HL-60 (cell line): Measurements from ENCODE around the gene NELFE.
"Not testable (repeated sequence)": the region's sequence is repeated elsewhere in the genome, so short reads cannot be mapped to it uniquely, and the experiment has no call there.

Experiments used
- DNase-seq, 2 experiments: peaks; one replicate each; pipeline ENCODE4 v3.0.0-alpha.2; 2010 to 2020; ENCODE audit warnings: low read depth in 1 of 2, low spot score in 1 of 2
- H3K27ac ChIP-seq: fragments of 250-450 bp; sonication (Bioruptor Pico); replicated peaks from 2 replicates; pipeline ENCODE4 v1.5.1; 2020; ENCODE audit warnings: mild to moderate bottlenecking, moderate library complexity
- H3K27me3 ChIP-seq: fragments of 250-450 bp; sonication (Bioruptor Pico); 2 replicates; pipeline ENCODE4 v1.5.1; 2021; ENCODE audit warnings: mild to moderate bottlenecking, moderate library complexity; ENCODE audit not compliant: insufficient read depth, poor library complexity, severe bottlenecking
- H3K4me3 ChIP-seq: replicated peaks from 2 replicates; pipeline ENCODE4 v1.5.1; 2011; ENCODE audit warnings: mild to moderate bottlenecking, control low read depth, low read length; ENCODE audit not compliant: insufficient read depth
- CTCF ChIP-seq: IDR thresholded peaks from one replicate; pipeline ENCODE4 v1.5.1; 2011; ENCODE audit warnings: low read length, control low read depth, inconsistent platforms; ENCODE audit not compliant: insufficient read depth
- GABPA ChIP-seq: IDR thresholded peaks from 2 replicates; pipeline ENCODE4 v1.6.1; 2012; ENCODE audit warnings: low read depth
- POLR2AphosphoS5 ChIP-seq: IDR thresholded peaks from 2 replicates; pipeline ENCODE4 v1.6.1; 2012; ENCODE audit warnings: low read depth
- SPI1 ChIP-seq: IDR thresholded peaks from 2 replicates; pipeline ENCODE4 v1.6.1; 2012; ENCODE audit warnings: low read depth, mild to moderate bottlenecking, borderline replicate concordance
- TF ChIP-seq, protein P1 (sequence below): IDR thresholded peaks from 2 replicates; pipeline ENCODE4 v1.6.1; 2012; ENCODE audit warnings: low read depth; ENCODE audit not compliant: insufficient replicate concordance

NELFE gene

DNA sequence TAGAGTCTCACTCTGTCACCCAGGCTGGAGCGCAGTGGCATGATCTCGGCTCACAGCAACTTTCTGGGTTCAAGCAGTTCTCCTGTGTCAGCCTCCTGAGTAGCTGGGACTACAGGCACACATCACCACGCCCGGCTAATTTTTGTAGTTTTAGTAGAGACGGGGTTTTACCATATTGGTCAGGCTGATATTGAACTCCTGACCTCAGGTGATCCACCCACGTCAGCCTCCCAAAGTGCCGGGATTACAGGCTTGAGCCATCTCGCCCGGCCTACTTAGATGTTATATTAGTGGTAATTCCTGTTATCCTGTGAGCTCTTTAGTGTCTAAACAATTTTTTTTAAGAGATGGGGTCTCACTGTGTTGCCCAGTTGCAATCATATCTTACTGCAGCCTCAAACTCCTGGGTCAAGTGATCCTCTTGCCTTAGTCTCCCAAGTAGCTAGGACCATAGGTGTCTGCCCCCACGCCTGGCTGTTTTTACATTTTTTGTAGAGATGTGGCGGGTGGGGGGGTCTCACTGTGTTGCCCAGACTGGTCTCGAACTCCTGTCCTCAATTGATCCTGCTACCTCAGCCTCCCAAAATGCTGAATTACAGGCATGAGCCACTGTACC, 19.2 kb upstream of the NELFE start:
- TF ChIP-seq GABPA, result no peak
- no peak for TF ChIP-seq SPI1
- no peaks in the 10 kb centered on the region for H3K27me3 ChIP-seq
- no peak overlapping the region for H3K27ac ChIP-seq
- DNase-seq, result no peak
- H3K4me3 ChIP-seq, result no peak overlapping the region

- H3K27ac ChIP-seq, H3K4me3 ChIP-seq, DNase-seq: not testable (repeated sequence)
Observed at GRCh38 chr6:31976065-31976464, 17.3 kb upstream of the NELFE start.

DNA sequence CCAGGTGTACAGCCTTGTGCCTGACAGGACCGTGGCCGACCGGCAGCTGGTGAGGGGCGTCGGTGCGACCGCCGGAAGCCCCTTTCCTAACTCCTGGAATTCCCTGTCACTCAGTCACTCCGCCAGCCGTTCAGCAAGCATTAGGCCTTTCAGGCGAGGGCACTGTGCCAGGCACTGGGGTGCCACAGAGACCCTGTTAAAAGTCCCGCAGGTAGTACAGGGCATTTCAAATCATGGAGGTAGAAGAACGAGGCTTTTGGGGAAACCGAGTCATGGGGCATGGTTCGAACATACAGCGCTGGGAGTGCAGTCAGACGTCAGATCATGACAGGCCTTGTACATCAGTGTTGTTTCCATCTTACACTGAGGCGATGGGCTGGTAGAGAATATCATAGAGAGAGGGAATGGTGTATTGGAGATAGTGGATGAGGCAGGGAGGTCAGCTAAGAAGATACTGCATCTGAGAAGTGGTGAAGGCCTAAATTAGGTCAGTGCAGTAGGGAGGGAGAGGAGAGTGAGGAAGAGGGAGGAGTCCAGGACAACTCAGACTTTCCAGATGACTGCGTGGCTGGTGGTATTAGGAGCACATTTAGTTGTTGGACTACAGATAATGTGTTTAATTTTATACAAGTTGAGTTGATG, 14.1 kb upstream of the NELFE start:
- DNase-seq, result no peak
- no peaks in the 10 kb centered on the region for H3K27me3 ChIP-seq
- peak overlapping the region; percentile 82 for H3K4me3 ChIP-seq
- peak overlapping the region; percentile 93 for H3K27ac ChIP-seq
- TF ChIP-seq, protein P1, sequence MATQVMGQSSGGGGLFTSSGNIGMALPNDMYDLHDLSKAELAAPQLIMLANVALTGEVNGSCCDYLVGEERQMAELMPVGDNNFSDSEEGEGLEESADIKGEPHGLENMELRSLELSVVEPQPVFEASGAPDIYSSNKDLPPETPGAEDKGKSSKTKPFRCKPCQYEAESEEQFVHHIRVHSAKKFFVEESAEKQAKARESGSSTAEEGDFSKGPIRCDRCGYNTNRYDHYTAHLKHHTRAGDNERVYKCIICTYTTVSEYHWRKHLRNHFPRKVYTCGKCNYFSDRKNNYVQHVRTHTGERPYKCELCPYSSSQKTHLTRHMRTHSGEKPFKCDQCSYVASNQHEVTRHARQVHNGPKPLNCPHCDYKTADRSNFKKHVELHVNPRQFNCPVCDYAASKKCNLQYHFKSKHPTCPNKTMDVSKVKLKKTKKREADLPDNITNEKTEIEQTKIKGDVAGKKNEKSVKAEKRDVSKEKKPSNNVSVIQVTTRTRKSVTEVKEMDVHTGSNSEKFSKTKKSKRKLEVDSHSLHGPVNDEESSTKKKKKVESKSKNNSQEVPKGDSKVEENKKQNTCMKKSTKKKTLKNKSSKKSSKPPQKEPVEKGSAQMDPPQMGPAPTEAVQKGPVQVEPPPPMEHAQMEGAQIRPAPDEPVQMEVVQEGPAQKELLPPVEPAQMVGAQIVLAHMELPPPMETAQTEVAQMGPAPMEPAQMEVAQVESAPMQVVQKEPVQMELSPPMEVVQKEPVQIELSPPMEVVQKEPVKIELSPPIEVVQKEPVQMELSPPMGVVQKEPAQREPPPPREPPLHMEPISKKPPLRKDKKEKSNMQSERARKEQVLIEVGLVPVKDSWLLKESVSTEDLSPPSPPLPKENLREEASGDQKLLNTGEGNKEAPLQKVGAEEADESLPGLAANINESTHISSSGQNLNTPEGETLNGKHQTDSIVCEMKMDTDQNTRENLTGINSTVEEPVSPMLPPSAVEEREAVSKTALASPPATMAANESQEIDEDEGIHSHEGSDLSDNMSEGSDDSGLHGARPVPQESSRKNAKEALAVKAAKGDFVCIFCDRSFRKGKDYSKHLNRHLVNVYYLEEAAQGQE, result no peak
- TF ChIP-seq GABPA (no peak), POLR2AphosphoS5 (no peak), SPI1 (no peak), CTCF (no peak)

More at GRCh38 chr6:31976065-31976464, 17.3 kb upstream of the NELFE start:
- H3K27me3 ChIP-seq, result not testable (repeated sequence)

GRCh38 chr6:31971993-31972708, 13.4 kb upstream of the NELFE start, which contains the start of gene DXO:
Gene DXO (minus strand): TSS chr6:31972138. CDS start chr6:31971675, 463 bp downstream.
- Histone ChIP-seq H3K4me3 (peak within 1 kb of the TSS; percentile 82), H3K27ac (peak within 1 kb of the TSS; percentile 93), H3K27me3 (no peaks in the 10 kb centered on the region)
- TF ChIP-seq SPI1, result no peak
- TF ChIP-seq GABPA, result peak; percentile 83
- TF ChIP-seq, protein P1, result no peak
- no peak for TF ChIP-seq CTCF
- TF ChIP-seq POLR2AphosphoS5, result peak; percentile 39; the same call in 1 of the 2 replicates
- DNase-seq, result peak; percentile 99 to 100
